IgD-negative memory B cell (primary cell): ENCODE measurements around the gene ASTE1. TPM values are rescaled to one million over a fixed set of nuclear protein-coding genes. Genes with fewer than 3 reads are reported as not detected.
"Not testable (repeated sequence)": the region's sequence is repeated elsewhere in the genome, so short reads cannot be mapped to it uniquely, and the experiment has no call there.

Experiments
- H3K27ac Mint-ChIP-seq, 3 donors: one replicate each; pipeline ENCODE4 v1.8.0; 2020 to 2022; ENCODE audit warnings: mild to moderate bottlenecking in 3 of 3, mixed read lengths in 3 of 3, moderate library complexity in 1 of 3
- H3K27me3 Mint-ChIP-seq: one replicate; pipeline ENCODE4 v1.8.0; 2021; ENCODE audit warnings: mixed read lengths
- H3K36me3 Mint-ChIP-seq: one replicate; pipeline ENCODE4 v1.8.0; 2020; ENCODE audit warnings: mild to moderate bottlenecking, mixed read lengths
- H3K4me1 Mint-ChIP-seq, 3 donors: one replicate each; pipeline ENCODE4 v1.8.0; 2020 to 2022; ENCODE audit warnings: mixed read lengths in 3 of 3, mild to moderate bottlenecking in 1 of 3
- H3K4me3 Mint-ChIP-seq, 4 donors: one replicate each; pipeline ENCODE4 v1.8.0; 2020 to 2022; ENCODE audit warnings: mild to moderate bottlenecking in 4 of 4, mixed read lengths in 4 of 4, moderate library complexity in 3 of 4
- H3K9me3 Mint-ChIP-seq, 3 donors: one replicate each; pipeline ENCODE4 v1.8.0; 2020 to 2021; ENCODE audit warnings: mixed read lengths in 3 of 3, mild to moderate bottlenecking in 1 of 3
- polyA plus RNA-seq: library from polyadenylated mRNA; unstranded; fragments of 300-500 nt; fragmentation: Illumina TruSeq; gene quantifications from one replicate; pipeline ENCODE4 v1.2.3, GENCODE V29; 2021

Gene ASTE1
- polyA plus RNA-seq: 20.1 TPM

- Mint-ChIP-seq H3K4me3 (peak within 1 kb of the TSS; percentile 89 to 98 (median 94)), H3K9me3 (no peaks in the 10 kb centered on the region), H3K4me1 (peaks cover 38 to 43% (median 41%) of the 10 kb centered on the region in 3 donors), H3K36me3 (peaks cover 6% of the 10 kb centered on the region), H3K27me3 (no peaks in the 10 kb centered on the region), H3K27ac (peak within 1 kb of the TSS; percentile 92 to 99 (median 98))
These were observed at the start of gene ASTE1, which contains the start of gene NEK11 for GRCh38 chr3:131026321-131027151. Gene ASTE1, minus strand, starts transcription at chr3:131026825. Its CDS starts 1,519 bp downstream, at chr3:131025306. Gene NEK11, plus strand, starts transcription at chr3:131026877. Its CDS starts 2,832 bp downstream, at chr3:131029709.

DNA sequence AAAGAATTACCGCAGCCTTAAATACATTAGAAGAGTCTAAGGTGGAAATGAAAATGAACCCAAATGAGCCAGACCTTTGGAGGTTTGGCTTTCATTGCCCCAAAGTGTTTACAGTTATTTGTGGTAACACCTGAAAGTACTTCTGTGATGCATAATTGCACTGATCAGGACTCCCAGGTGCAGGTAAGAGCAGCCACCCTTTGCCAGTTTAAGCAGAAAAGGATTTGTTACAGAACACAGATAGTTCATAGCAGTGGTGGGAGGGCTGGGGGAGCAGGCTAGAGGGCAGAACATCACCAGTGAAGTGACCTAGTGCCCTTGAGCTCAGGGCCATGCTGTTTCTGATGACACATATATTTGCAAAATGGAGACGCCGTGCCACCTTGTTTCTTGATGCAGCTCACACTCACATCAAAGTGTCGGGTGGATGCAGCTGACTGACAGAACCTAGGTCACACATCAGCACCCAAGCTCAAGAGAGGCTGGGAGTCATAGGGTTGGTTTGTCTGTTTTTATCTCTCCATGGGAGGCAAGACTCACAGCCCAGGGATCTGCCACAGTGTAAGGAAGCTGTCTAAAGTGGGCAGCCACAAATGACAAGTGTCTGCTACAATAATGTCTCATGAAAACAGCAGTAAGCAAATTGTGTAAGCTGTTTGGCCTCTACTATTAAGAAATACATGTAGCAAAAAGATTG, 49.2 kb upstream of the ASTE1 start:
- Mint-ChIP-seq H3K4me3 (no peak overlapping the region), H3K27ac (no peak overlapping the region), H3K4me1 (no peaks in the 10 kb centered on the region)

DNA sequence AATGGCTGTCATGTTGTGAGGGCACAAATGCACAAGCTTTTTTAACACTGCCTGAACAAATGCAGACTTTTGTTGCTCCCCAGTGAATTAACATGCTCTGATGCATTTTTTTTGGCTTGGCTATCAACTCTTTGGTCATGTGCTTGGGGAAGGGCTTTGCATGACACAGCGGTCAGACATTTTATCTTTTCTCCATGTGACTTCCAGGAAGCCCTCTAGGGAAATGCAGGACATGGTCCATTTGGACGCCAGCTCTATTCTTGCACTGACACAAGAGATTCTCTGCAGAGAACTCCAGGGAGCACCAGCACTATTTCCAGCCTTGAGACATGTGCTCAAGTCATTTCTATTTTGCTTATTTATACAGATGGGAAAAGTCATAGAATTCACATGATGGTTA, 46.2 kb upstream of the ASTE1 start:
- Mint-ChIP-seq H3K27me3 (no peaks in the 10 kb centered on the region), H3K9me3 (no peaks in the 10 kb centered on the region), H3K27ac (peak overlapping the region in 1 of 3 donors; percentile 47), H3K4me1 (no peaks in the 10 kb centered on the region), H3K4me3 (no peak overlapping the region), H3K36me3 (no peaks in the 10 kb centered on the region)

More for the DNA sequence above, 49.2 kb upstream of the ASTE1 start:
- Mint-ChIP-seq H3K27me3 (peaks cover 1% of the 10 kb centered on the region), H3K36me3 (no peaks in the 10 kb centered on the region), H3K9me3 (no peaks in the 10 kb centered on the region)

- H3K27ac Mint-ChIP-seq: peak overlapping the region in 1 of 3 donors; percentile 47
These were observed 45.5 kb upstream of the ASTE1 start for GRCh38 chr3:131072099-131072559.

GRCh38 chr3:131067983-131068382, 41.4 kb upstream of the ASTE1 start:
- H3K36me3 Mint-ChIP-seq: no peaks in the 10 kb centered on the region
- H3K27ac Mint-ChIP-seq: peak overlapping the region in 1 of 3 donors; percentile 41

More at GRCh38 chr3:131072099-131072559, 45.5 kb upstream of the ASTE1 start:
- H3K36me3 Mint-ChIP-seq: no peaks in the 10 kb centered on the region
- H3K4me3 Mint-ChIP-seq: no peak overlapping the region
- H3K9me3 Mint-ChIP-seq: no peaks in the 10 kb centered on the region
- no peaks in the 10 kb centered on the region for H3K27me3 Mint-ChIP-seq
- H3K4me1 Mint-ChIP-seq: no peaks in the 10 kb centered on the region

DNA sequence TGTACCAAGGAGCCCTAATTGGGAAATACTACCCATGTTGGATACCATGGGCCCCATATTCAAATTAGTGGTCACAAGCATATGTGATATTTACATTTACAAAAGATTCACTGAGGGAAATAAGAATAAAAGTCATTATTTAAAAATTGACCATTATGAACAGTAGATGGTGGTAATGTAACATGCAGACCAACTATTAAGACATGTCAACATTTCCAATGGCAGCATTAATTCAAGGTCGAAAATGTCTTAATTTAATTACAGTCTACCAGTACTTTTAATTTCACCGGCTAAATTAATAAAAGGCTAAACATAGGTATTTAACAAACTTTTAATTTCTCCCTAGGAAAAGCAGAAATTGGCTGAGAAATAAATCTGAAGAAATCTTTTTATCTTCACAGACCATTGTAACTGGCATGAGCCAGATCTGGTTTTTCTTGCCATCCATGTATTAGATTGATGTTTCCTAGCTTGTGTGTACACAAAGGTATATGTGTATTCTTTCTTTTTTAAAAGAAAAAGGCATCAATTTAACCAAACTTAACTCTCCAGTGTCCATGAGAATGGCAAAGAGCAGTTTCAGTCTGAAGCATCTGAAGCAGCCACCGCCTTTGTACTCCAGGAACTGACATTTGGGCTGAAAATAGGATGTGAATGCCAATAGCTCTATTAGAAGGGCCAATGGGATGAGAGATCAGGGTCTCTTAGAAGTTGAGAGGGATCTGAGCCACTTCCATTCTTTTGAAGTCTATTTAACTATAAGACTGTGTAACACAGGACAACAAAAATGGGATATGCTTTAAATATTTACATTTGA, 26.6 kb upstream of the ASTE1 start:
- Mint-ChIP-seq H3K36me3 (no peaks in the 10 kb centered on the region), H3K9me3 (no peaks in the 10 kb centered on the region), H3K27me3 (peaks cover 4% of the 10 kb centered on the region), H3K4me3 (no peak overlapping the region), H3K27ac (no peak overlapping the region), H3K4me1 (peaks cover 0 to 1% (median 0%) of the 10 kb centered on the region in 3 donors)

More at GRCh38 chr3:131067983-131068382, 41.4 kb upstream of the ASTE1 start:
- H3K27me3 Mint-ChIP-seq: no peaks in the 10 kb centered on the region
- H3K4me1 Mint-ChIP-seq: no peaks in the 10 kb centered on the region
- peaks cover 0 to 2% (median 0%) of the 10 kb centered on the region in 3 donors for H3K9me3 Mint-ChIP-seq
- no peak overlapping the region for H3K4me3 Mint-ChIP-seq

DNA sequence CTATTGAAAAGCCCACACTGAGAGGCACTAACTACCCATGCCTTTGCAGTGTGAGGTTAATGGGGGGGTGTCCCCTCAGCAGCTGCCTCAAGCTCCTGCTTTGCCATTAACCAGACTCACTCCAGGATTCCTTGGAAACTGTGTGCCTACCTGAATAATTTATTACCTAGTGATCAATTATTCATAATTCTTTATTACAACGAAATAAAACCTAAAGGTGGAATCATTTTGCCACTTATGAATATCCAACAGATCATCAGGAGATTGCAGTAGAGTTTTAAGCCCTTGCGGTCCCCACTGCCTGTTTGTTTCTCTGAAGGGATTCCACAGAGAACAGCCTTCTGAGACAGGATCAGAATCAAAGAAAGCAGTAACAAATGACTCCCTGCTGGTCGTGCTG, 23.4 kb upstream of the ASTE1 start:
- Mint-ChIP-seq H3K4me1 (peaks cover 0 to 4% (median 0%) of the 10 kb centered on the region in 3 donors), H3K36me3 (peaks cover 2% of the 10 kb centered on the region), H3K4me3 (no peak overlapping the region), H3K27me3 (no peaks in the 10 kb centered on the region), H3K27ac (no peak overlapping the region), H3K9me3 (peaks cover 0 to 6% (median 1%) of the 10 kb centered on the region in 3 donors)

DNA sequence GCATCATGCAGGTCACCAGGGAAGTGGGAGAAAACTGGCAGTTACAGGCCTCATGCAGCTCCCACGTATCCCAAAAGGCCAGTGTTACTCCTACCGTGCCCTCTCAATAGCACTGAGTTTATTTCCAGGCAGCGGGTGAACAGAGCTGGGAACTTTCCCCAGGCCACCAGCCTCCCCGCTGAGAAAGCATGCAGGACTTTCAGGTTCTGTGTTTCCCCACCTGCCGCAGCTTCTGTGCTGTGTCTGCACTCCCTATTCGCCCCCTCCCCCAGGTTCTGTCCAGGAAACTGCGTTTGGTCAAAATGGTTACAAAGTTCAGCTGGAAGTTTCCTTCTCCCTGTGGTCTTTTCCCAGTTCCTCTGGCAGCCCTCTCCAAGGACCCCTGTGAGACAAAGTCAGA, 21.4 kb upstream of the ASTE1 start:
- Mint-ChIP-seq H3K36me3 (peaks cover 6% of the 10 kb centered on the region), H3K4me3 (no peak overlapping the region), H3K27me3 (no peaks in the 10 kb centered on the region), H3K4me1 (peaks cover 0 to 4% (median 0%) of the 10 kb centered on the region in 3 donors), H3K27ac (no peak overlapping the region), H3K9me3 (peaks cover 4 to 6% (median 5%) of the 10 kb centered on the region in 3 donors)

- Mint-ChIP-seq H3K36me3 (peaks cover 6% of the 10 kb centered on the region), H3K27me3 (no peaks in the 10 kb centered on the region), H3K4me1 (peaks cover 0 to 4% (median 0%) of the 10 kb centered on the region in 3 donors), H3K9me3 (peaks cover 4 to 6% (median 5%) of the 10 kb centered on the region in 3 donors), H3K27ac (no peak overlapping the region), H3K4me3 (no peak overlapping the region)
These were observed 21.0 kb upstream of the ASTE1 start for GRCh38 chr3:131047582-131047981.

- H3K27me3 Mint-ChIP-seq, H3K4me3 Mint-ChIP-seq, H3K27ac Mint-ChIP-seq, H3K4me1 Mint-ChIP-seq, H3K36me3 Mint-ChIP-seq, H3K9me3 Mint-ChIP-seq: not testable (repeated sequence)
These were observed 15.8 kb upstream of the ASTE1 start for GRCh38 chr3:131042271-131042985.

- H3K36me3 Mint-ChIP-seq: peaks cover 5% of the 10 kb centered on the region
- no peak overlapping the region for H3K27ac Mint-ChIP-seq
- peaks cover 0 to 1% (median 0%) of the 10 kb centered on the region in 3 donors for H3K9me3 Mint-ChIP-seq
- H3K4me3 Mint-ChIP-seq: no peak overlapping the region
- H3K27me3 Mint-ChIP-seq: no peaks in the 10 kb centered on the region
- peaks cover 0 to 5% (median 4%) of the 10 kb centered on the region in 3 donors for H3K4me1 Mint-ChIP-seq
These were observed 11.7 kb upstream of the ASTE1 start for GRCh38 chr3:131038326-131038725.

- H3K36me3 Mint-ChIP-seq: peaks cover 4% of the 10 kb centered on the region
- no peaks in the 10 kb centered on the region for H3K27me3 Mint-ChIP-seq
- H3K27ac Mint-ChIP-seq: no peak overlapping the region
- peaks cover 0 to 5% (median 4%) of the 10 kb centered on the region in 3 donors for H3K4me1 Mint-ChIP-seq
- no peaks in the 10 kb centered on the region for H3K9me3 Mint-ChIP-seq
- H3K4me3 Mint-ChIP-seq: no peak overlapping the region
These were observed 10.4 kb upstream of the ASTE1 start for GRCh38 chr3:131036986-131037385.

DNA sequence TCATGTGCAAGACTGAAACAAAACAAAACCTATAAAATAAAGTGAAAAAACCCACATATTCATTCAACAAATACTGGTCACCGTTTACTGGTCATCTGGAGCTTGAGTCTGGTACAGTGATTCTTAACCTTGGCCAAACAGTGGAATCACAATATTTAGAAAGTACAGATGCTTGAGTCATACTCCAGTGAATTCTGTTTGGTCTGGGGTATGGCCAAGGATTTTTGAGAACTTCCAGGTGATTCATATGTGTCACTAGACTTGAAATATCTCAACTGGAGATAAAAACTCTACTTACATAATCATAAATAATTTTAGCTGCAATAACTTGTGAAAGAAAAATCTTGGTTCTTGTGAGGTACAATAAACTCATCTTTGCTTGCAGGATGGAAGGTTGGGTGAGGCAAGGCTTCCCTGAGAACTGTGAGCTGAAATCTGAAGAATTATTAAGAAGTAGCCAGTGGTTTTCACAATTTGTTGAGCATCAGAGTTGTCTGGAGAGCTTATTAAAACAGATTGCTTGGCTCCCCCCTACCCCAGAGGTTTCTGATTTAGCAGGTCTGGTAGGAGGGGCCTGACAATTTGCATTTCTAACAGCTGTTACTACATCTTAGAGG, 9.7 kb upstream of the ASTE1 start:
- no peaks in the 10 kb centered on the region for H3K36me3 Mint-ChIP-seq

More for the DNA sequence above, 9.7 kb upstream of the ASTE1 start:
- no peak overlapping the region for H3K27ac Mint-ChIP-seq
- peaks cover 0 to 1% (median 0%) of the 10 kb centered on the region in 3 donors for H3K4me1 Mint-ChIP-seq
- no peaks in the 10 kb centered on the region for H3K27me3 Mint-ChIP-seq
- H3K9me3 Mint-ChIP-seq: no peaks in the 10 kb centered on the region
- no peak overlapping the region for H3K4me3 Mint-ChIP-seq
